H1 (cell line): ENCODE measurements around the gene PSMA2. TPM values are rescaled to one million over a fixed set of nuclear protein-coding genes. Genes with fewer than 3 reads are reported as not detected.

ENCODE experiments used
- CTCF ChIA-PET: fragments of 300-600 bp; sonication (Branson Sonifier 250); formaldehyde crosslinking; loops from one replicate; lab custom pipeline; 2021; ENCODE audit not compliant: partially characterized antibody; lab: Charles Lee
- POLR2A ChIA-PET: fragments of 300-600 bp; sonication (Branson Sonifier 250); formaldehyde crosslinking; loops from one replicate; lab custom pipeline; 2021; ENCODE audit warnings: inconsistent platforms; ENCODE audit not compliant: partially characterized antibody; lab: Charles Lee
- DNase-seq, 2 experiments: peaks; one replicate each; pipeline versions ENCODE4 v3.0.0 to v3.0.0-alpha.2; 2010 to 2022; ENCODE audit warnings: low spot score in 2 of 2, low read depth in 1 of 2, mixed read lengths in 1 of 2
- FAIRE-seq: peaks from 2 replicates; lab custom pipeline; 2011; peaks lifted over from hg19 to GRCh38; lab: Jason Lieb, UNC
- H2AFZ ChIP-seq: 2 replicates; pipeline ENCODE4 v1.8.1; 2012; ENCODE audit warnings: low read length, inconsistent platforms
- H2AK5ac ChIP-seq: 2 replicates; pipeline ENCODE4 v1.6.1; 2013; ENCODE audit warnings: low read depth, low read length
- H2BK120ac ChIP-seq: replicated peaks from 2 replicates; pipeline ENCODE3; 2013; ENCODE audit warnings: low read depth, low read length, inconsistent platforms
- H2BK12ac ChIP-seq: 2 replicates; pipeline ENCODE4 v1.6.1; 2013; ENCODE audit warnings: low read depth, low read length
- H2BK15ac ChIP-seq: 2 replicates; pipeline ENCODE4 v1.6.1; 2013; ENCODE audit warnings: low read length
- H2BK20ac ChIP-seq: 2 replicates; pipeline ENCODE4 v1.6.1; 2013; ENCODE audit warnings: low read length
- H2BK5ac ChIP-seq: 2 replicates; pipeline ENCODE4 v1.6.1; 2013; ENCODE audit warnings: low read depth, low read length
- H3K14ac ChIP-seq: 2 replicates; pipeline ENCODE4 v1.6.1; 2013; ENCODE audit warnings: inconsistent platforms; ENCODE audit not compliant: insufficient read length
- H3K18ac ChIP-seq: 2 replicates; pipeline ENCODE4 v1.6.1; 2013; ENCODE audit warnings: low read length; ENCODE audit errors: extremely low read depth
- H3K23ac ChIP-seq: 2 replicates; pipeline ENCODE4 v1.6.1; 2013; ENCODE audit warnings: inconsistent platforms; ENCODE audit not compliant: insufficient read length
- H3K23me2 ChIP-seq: 2 replicates; pipeline ENCODE4 v1.6.1; 2013; ENCODE audit warnings: low read depth, low read length
- H3K27ac ChIP-seq: 2 replicates; pipeline ENCODE4 v1.6.1; 2011; ENCODE audit warnings: low read depth, low read length, inconsistent platforms
- H3K27me3 ChIP-seq, 4 experiments: replicated peaks in 1 of 4; 1 replicate in 1 of 4; 2 replicates in 3 of 4; pipeline versions ENCODE4 v1.6.1 to v1.8.1; 2011 to 2013; ENCODE audit warnings: low read length in 3 of 4, mild to moderate bottlenecking in 3 of 4, inconsistent platforms in 2 of 4, mixed read lengths in 2 of 4, moderate library complexity in 1 of 4; ENCODE audit not compliant: control insufficient read depth in 3 of 4, insufficient read depth in 3 of 4; ENCODE audit errors: extremely low read depth in 1 of 4
- H3K36me3 ChIP-seq, 4 experiments: 2 replicates each; pipeline versions ENCODE4 v1.6.1 to v1.8.1; 2011 to 2013; ENCODE audit warnings: mild to moderate bottlenecking in 4 of 4, low read length in 3 of 4, moderate library complexity in 2 of 4, control low read depth in 1 of 4, inconsistent platforms in 1 of 4; ENCODE audit not compliant: insufficient read depth in 4 of 4, control insufficient read depth in 2 of 4
- H3K4ac ChIP-seq: replicated peaks from 2 replicates; pipeline ENCODE3; 2013; ENCODE audit warnings: low read length, low read depth, mixed read lengths, inconsistent platforms; ENCODE audit not compliant: insufficient read length
- H3K4me1 ChIP-seq, 4 experiments: replicated peaks in 1 of 4; 1 replicate in 1 of 4; 2 replicates in 3 of 4; pipeline versions ENCODE4 v1.6.1 to v1.8.1; 2011 to 2013; ENCODE audit warnings: low read length in 3 of 4, inconsistent platforms in 2 of 4, mixed read lengths in 1 of 4; ENCODE audit not compliant: insufficient read depth in 4 of 4, control insufficient read depth in 3 of 4
- H3K4me2 ChIP-seq, 2 experiments: 2 replicates each; pipeline versions ENCODE4 v1.6.1 to v1.8.1; 2011 to 2013; ENCODE audit warnings: low read depth in 2 of 2, low read length in 2 of 2, control low read depth in 1 of 2, inconsistent platforms in 1 of 2, mild to moderate bottlenecking in 1 of 2; ENCODE audit not compliant: insufficient read depth in 1 of 2
- H3K4me3 ChIP-seq, 4 experiments: fragments of 200-600, 300-600 bp in 1 of 4; sonication (generic), shearing (Covaris generic), sonication (Bioruptor Twin) in 1 of 4; 2 replicates each; pipeline versions ENCODE4 v1.5.1 to v1.8.1; 2011 to 2016; ENCODE audit warnings: low read length in 4 of 4, low read depth in 3 of 4, control low read depth in 2 of 4, inconsistent platforms in 2 of 4, mild to moderate bottlenecking in 2 of 4, mixed read lengths in 1 of 4, moderate library complexity in 1 of 4; ENCODE audit not compliant: insufficient read depth in 2 of 4; ENCODE audit errors: extremely low read depth in 1 of 4
- H3K56ac ChIP-seq: replicated peaks from 2 replicates; pipeline ENCODE3; 2013; ENCODE audit warnings: low read depth, mild to moderate bottlenecking, mixed read lengths, low read length, inconsistent platforms; ENCODE audit not compliant: insufficient read length
- H3K79me1 ChIP-seq: 2 replicates; pipeline ENCODE4 v1.6.1; 2013; ENCODE audit warnings: low read depth, low read length, control low read depth
- H3K79me2 ChIP-seq, 2 experiments: 2 replicates each; pipeline versions ENCODE4 v1.6.1 to v1.8.1; 2012 to 2013; ENCODE audit warnings: low read length in 2 of 2, mild to moderate bottlenecking in 2 of 2, inconsistent platforms in 1 of 2; ENCODE audit not compliant: insufficient read depth in 2 of 2, control insufficient read depth in 1 of 2
- H3K9ac ChIP-seq, 4 experiments: replicated peaks in 1 of 4; 1 replicate in 1 of 4; 2 replicates in 3 of 4; pipeline versions ENCODE4 v1.6.1 to v1.8.1; 2011 to 2013; ENCODE audit warnings: low read depth in 3 of 4, low read length in 3 of 4, control low read depth in 2 of 4, mild to moderate bottlenecking in 2 of 4, moderate library complexity in 2 of 4, inconsistent platforms in 1 of 4; ENCODE audit errors: extremely low read depth in 1 of 4
- H3K9me3 ChIP-seq, 2 experiments: 2 replicates each; pipeline versions ENCODE4 v1.6.1 to v1.8.1; 2012 to 2013; ENCODE audit warnings: mild to moderate bottlenecking in 2 of 2, moderate library complexity in 2 of 2, control low read depth in 1 of 2, inconsistent platforms in 1 of 2, low read depth in 1 of 2, low read length in 1 of 2, mixed read lengths in 1 of 2; ENCODE audit not compliant: insufficient read depth in 2 of 2
- H4K20me1 ChIP-seq, 2 experiments: replicated peaks in 1 of 2; 2 replicates each; pipeline versions ENCODE3 to v1.8.1; 2011 to 2013; ENCODE audit warnings: inconsistent platforms in 2 of 2, low read length in 2 of 2, mild to moderate bottlenecking in 1 of 2; ENCODE audit not compliant: insufficient read depth in 2 of 2, control insufficient read depth in 1 of 2
- H4K5ac ChIP-seq: 2 replicates; pipeline ENCODE4 v1.6.1; 2013; ENCODE audit warnings: low read length, low read depth, mixed read lengths, inconsistent platforms; ENCODE audit not compliant: insufficient read length
- H4K8ac ChIP-seq: 2 replicates; pipeline ENCODE4 v1.8.0; 2013; ENCODE audit warnings: mild to moderate bottlenecking, moderate library complexity, low read length, inconsistent platforms; ENCODE audit not compliant: insufficient read depth; ENCODE audit errors: extremely low read depth
- H4K91ac ChIP-seq: replicated peaks from 2 replicates; pipeline ENCODE3; 2013; ENCODE audit warnings: low read length, mixed read lengths, inconsistent platforms; ENCODE audit not compliant: insufficient read length
- ASH2L ChIP-seq: fragments of 200-600, 300-600 bp; sonication (generic); IDR thresholded peaks from one replicate; pipeline ENCODE4 v1.7.1; 2017; ENCODE audit warnings: low read length
- CBX8 ChIP-seq: fragments of 300-800, 300-1000 bp; sonication (generic); IDR thresholded peaks from 2 replicates; pipeline ENCODE4 v1.7.1; 2016; ENCODE audit warnings: low read depth, low read length, borderline replicate concordance
- EP300 ChIP-seq, 2 experiments: IDR thresholded peaks; 1 replicate in 1 of 2; 2 replicates in 1 of 2; pipeline ENCODE4 v1.6.1; 2011 to 2012; ENCODE audit warnings: low read depth in 2 of 2, low read length in 2 of 2, mild to moderate bottlenecking in 2 of 2, borderline replicate concordance in 1 of 2, inconsistent platforms in 1 of 2, moderate library complexity in 1 of 2
- EZH2 ChIP-seq: fragments of 200-600 bp; sonication (generic); IDR thresholded peaks from 2 replicates; pipeline ENCODE4 v1.7.1; 2012; ENCODE audit warnings: low read depth, mild to moderate bottlenecking, moderate library complexity, low read length, inconsistent platforms; ENCODE audit not compliant: severe bottlenecking
- HDAC2 ChIP-seq, 2 experiments: fragments of 300-600 bp in 1 of 2; sonication (generic) in 1 of 2; IDR thresholded peaks; 2 replicates each; pipeline ENCODE4 v1.6.1; 2011 to 2012; ENCODE audit warnings: low read depth in 2 of 2, low read length in 2 of 2, mild to moderate bottlenecking in 2 of 2, moderate library complexity in 2 of 2, borderline replicate concordance in 1 of 2, inconsistent platforms in 1 of 2
- HDAC6 ChIP-seq: IDR thresholded peaks from one replicate; pipeline ENCODE4 v1.7.1; 2012; ENCODE audit warnings: low read depth, mild to moderate bottlenecking, inconsistent platforms, low read length, moderate library complexity
- KDM1A ChIP-seq: fragments of 200-600, 300-600 bp; sonication (generic); IDR thresholded peaks from 2 replicates; pipeline ENCODE4 v1.7.1; 2016; ENCODE audit warnings: mild to moderate bottlenecking, low read length, borderline replicate concordance
- KDM5A ChIP-seq: fragments of 200-600 bp; IDR thresholded peaks from 2 replicates; pipeline ENCODE4 v1.7.1; 2012; ENCODE audit warnings: mild to moderate bottlenecking, low read length, inconsistent platforms, mixed read lengths
- MAX ChIP-seq: IDR thresholded peaks from 2 replicates; pipeline ENCODE4 v1.6.1; 2012; ENCODE audit warnings: inconsistent platforms
- RFX5 ChIP-seq: IDR thresholded peaks from 2 replicates; pipeline ENCODE4 v1.6.1; 2011; ENCODE audit warnings: low read depth, low read length, improper control_type of control experiment, borderline replicate concordance
- RXRA ChIP-seq: IDR thresholded peaks from 2 replicates; pipeline ENCODE4 v1.6.1; 2011; ENCODE audit warnings: low read depth, mild to moderate bottlenecking, low read length, moderate library complexity; ENCODE audit not compliant: insufficient read depth
- SIN3A ChIP-seq, 2 experiments: IDR thresholded peaks in 1 of 2; conservative IDR thresholded peaks in 1 of 2; 2 replicates each; pipeline ENCODE4 v1.6.1; 2011 to 2012; ENCODE audit warnings: low read length in 2 of 2, improper control_type of control experiment in 1 of 2, low read depth in 1 of 2, mild to moderate bottlenecking in 1 of 2
- SP2 ChIP-seq: IDR thresholded peaks from 2 replicates; pipeline ENCODE4 v1.6.1; 2012; ENCODE audit warnings: mild to moderate bottlenecking, low read length, inconsistent platforms
- WGBS, 2 experiments: shearing (Covaris generic) in 1 of 2; methylation state at CpG; one replicate each; pipeline versions ENCODE4 v1.1.6 to v1.1.7; 2013 to 2015; ENCODE audit warnings: low lambda C conversion rate in 2 of 2, mixed read lengths in 2 of 2, inconsistent platforms in 1 of 2, low coverage in 1 of 2, missing lambda C conversion rate in 1 of 2; ENCODE audit not compliant: insufficient replicate concordance in 2 of 2, insufficient coverage in 1 of 2, insufficient read length in 1 of 2; ENCODE audit errors: extremely low coverage in 1 of 2, missing lambda C conversion rate in 1 of 2; 5-methylcytosine and 5-hydroxymethylcytosine counted together
- polyA plus RNA-seq, 7 experiments: library from polyadenylated mRNA; depleted of rRNA in 3 of 7; stranded (reverse) in 5 of 7; unstranded in 2 of 7; fragments of >200 nt in 5 of 7; fragments of 200-250 nt in 2 of 7; gene quantifications; 1 replicate in 5 of 7; 2 replicates in 1 of 7; 4 replicates in 1 of 7; pipeline versions ENCODE4 v1.2.1 to v1.2.3, GENCODE V29; 2011 to 2013; ENCODE audit warnings: missing spikeins in 2 of 7, mixed read lengths in 2 of 7
- total RNA-seq: library from RNA; stranded (reverse); fragmentation: NEBNext Ultra II Directional; extraction: Animal tissue kit (Norgen Biotek cat#: 25700); gene quantifications from 2 replicates; pipeline ENCODE4 v1.2.1, GENCODE V29; 2021

Gene PSMA2
- total and polyA plus RNA-seq, 2 of the 8 experiments (the other 6 are each of a cell fraction or from before 2014, with no cell fraction given) = 211 to 259 TPM

- no peak for DNase-seq
- H3K9me3 ChIP-seq = peaks cover 9 to 16% of the 10 kb centered on the region in 2 experiments; a peak in 3 of 4 replicates
- 66% methylated on average over 3 of the region's 4 CpGs; no CpG with 5 or more reads in 1 of the 2 experiments for WGBS, 2 experiments
- no peak overlapping the region for H4K5ac ChIP-seq
- H2BK5ac ChIP-seq = no peak overlapping the region
- no peak overlapping the region for H2BK12ac ChIP-seq
- no peak overlapping the region for H2AFZ ChIP-seq
- no peaks in the 10 kb centered on the region for H3K79me2 ChIP-seq
- H3K23me2 ChIP-seq = no peaks in the 10 kb centered on the region
- no peak overlapping the region for H3K4me3 ChIP-seq
- no peaks in the 10 kb centered on the region for H4K20me1 ChIP-seq
- no peak overlapping the region for H2BK15ac ChIP-seq
- H2BK120ac ChIP-seq = no peak overlapping the region
- ChIA-PET CTCF (interaction anchor here (0.6 to 1.4 kb wide), 5 partner anchors 11 to 400 kb away, joined by 3 to 5 read pairs (median 3); no protein-coding TSS in a partner anchor), POLR2A (interaction anchor here (0.7 to 1.0 kb wide), 2 partner anchors 19 kb away, joined by 3 to 4 read pairs; no protein-coding TSS in a partner anchor)
- no peak for FAIRE-seq
- H3K4ac ChIP-seq = no peak overlapping the region
- no peak overlapping the region for H3K23ac ChIP-seq
- no peak overlapping the region for H3K18ac ChIP-seq
- H2BK20ac ChIP-seq = no peak overlapping the region
- no peak overlapping the region for H4K91ac ChIP-seq
- H3K36me3 ChIP-seq = no peaks in the 10 kb centered on the region
- no peak overlapping the region for H3K9ac ChIP-seq
- H3K56ac ChIP-seq = no peak overlapping the region
- no peak overlapping the region for H2AK5ac ChIP-seq
- no peaks in the 10 kb centered on the region for H3K4me1 ChIP-seq
- H3K27ac ChIP-seq = no peak overlapping the region
- H3K14ac ChIP-seq = no peak overlapping the region
- no peaks in the 10 kb centered on the region for H3K79me1 ChIP-seq
- H3K4me2 ChIP-seq = no peak overlapping the region
- no peak overlapping the region for H4K8ac ChIP-seq
- H3K27me3 ChIP-seq = no peaks in the 10 kb centered on the region
- no peak for TF ChIP-seq SP2
- TF ChIP-seq EZH2 = no peak
- no peak for TF ChIP-seq KDM1A
- TF ChIP-seq EP300 (IDR thresholded peaks at IDR 0.05; ENCODE audit: borderline replicate concordance in 1 of 2, low read depth in 2 of 2, low read length in 2 of 2) = no peak
- TF ChIP-seq RXRA = no peak
- TF ChIP-seq ASH2L = no peak
- TF ChIP-seq SIN3A (conservative IDR thresholded peaks at IDR 0.05 in 1 of 2, IDR thresholded peaks at IDR 0.05 in 1 of 2; ENCODE audit: low read depth in 1 of 2, low read length in 2 of 2) = no peak
- TF ChIP-seq MAX = no peak
- TF ChIP-seq RFX5 = no peak
- TF ChIP-seq HDAC2 (IDR thresholded peaks at IDR 0.05; ENCODE audit: borderline replicate concordance in 1 of 2, low read depth in 2 of 2, low read length in 2 of 2) = no peak
- TF ChIP-seq CBX8 = no peak
- TF ChIP-seq KDM5A = no peak
- TF ChIP-seq HDAC6 = no peak
Measured at GRCh38 chr7:42953994-42954393, 22.0 kb upstream of the PSMA2 start.
